Measurements from ENCODE around the gene GRIK3. TPM values are rescaled to one million over a fixed set of nuclear protein-coding genes. Genes with fewer than 3 reads are reported as not detected.

Gene GRIK3
- total and polyA plus RNA-seq, 8 donors: under 0.01 to 4.9 (median 0.46) TPM; not detected in 1

DNA sequence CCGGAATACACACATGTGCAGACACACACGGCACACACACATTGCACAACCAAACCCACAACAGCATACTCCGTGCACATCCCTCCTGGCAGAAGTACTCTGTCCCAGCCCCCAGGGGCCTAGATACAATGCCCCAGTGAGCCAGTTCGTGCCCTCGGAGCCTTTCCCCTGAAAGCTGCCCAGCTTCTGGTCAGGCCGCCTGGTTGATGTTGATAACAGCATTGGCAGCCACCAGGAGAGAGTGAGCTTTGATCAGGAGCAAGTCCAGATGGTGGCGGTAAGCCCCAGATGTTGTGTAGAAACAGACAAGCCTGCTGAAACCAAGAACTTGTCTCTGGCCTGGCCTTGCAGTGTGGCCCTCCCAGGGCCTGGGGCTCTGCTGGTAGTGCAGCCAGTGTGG is 109.1 kb downstream of the GRIK3 start:
- WGBS, 5 donors: 73 to 81% (median 76%) methylated on average over 7 of the region's 7 CpGs
- DNase-seq: no peak
- Histone ChIP-seq H3K36me3 (no peaks in the 10 kb centered on the region), H3K27me3 (peaks cover 0 to 31% (median 0%) of the 10 kb centered on the region in 3 donors), H3K27ac (no peak overlapping the region), H3K9me3 (no peaks in the 10 kb centered on the region), H3K4me1 (no peaks in the 10 kb centered on the region), H3K4me3 (no peak overlapping the region)
- TF ChIP-seq, protein P1, sequence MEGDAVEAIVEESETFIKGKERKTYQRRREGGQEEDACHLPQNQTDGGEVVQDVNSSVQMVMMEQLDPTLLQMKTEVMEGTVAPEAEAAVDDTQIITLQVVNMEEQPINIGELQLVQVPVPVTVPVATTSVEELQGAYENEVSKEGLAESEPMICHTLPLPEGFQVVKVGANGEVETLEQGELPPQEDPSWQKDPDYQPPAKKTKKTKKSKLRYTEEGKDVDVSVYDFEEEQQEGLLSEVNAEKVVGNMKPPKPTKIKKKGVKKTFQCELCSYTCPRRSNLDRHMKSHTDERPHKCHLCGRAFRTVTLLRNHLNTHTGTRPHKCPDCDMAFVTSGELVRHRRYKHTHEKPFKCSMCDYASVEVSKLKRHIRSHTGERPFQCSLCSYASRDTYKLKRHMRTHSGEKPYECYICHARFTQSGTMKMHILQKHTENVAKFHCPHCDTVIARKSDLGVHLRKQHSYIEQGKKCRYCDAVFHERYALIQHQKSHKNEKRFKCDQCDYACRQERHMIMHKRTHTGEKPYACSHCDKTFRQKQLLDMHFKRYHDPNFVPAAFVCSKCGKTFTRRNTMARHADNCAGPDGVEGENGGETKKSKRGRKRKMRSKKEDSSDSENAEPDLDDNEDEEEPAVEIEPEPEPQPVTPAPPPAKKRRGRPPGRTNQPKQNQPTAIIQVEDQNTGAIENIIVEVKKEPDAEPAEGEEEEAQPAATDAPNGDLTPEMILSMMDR (IDR thresholded peaks at IDR 0.05): no peak
- no peak for TF ChIP-seq POLR2AphosphoS5 (IDR thresholded peaks at IDR 0.05)
- TF ChIP-seq POLR2A (IDR thresholded peaks at IDR 0.05): no peak
- no peak for TF ChIP-seq EP300 (IDR thresholded peaks at IDR 0.05)
- intact Hi-C loops (cut with DNase I; ENCODE audit: low total_unique reads): no loop called here

DNA sequence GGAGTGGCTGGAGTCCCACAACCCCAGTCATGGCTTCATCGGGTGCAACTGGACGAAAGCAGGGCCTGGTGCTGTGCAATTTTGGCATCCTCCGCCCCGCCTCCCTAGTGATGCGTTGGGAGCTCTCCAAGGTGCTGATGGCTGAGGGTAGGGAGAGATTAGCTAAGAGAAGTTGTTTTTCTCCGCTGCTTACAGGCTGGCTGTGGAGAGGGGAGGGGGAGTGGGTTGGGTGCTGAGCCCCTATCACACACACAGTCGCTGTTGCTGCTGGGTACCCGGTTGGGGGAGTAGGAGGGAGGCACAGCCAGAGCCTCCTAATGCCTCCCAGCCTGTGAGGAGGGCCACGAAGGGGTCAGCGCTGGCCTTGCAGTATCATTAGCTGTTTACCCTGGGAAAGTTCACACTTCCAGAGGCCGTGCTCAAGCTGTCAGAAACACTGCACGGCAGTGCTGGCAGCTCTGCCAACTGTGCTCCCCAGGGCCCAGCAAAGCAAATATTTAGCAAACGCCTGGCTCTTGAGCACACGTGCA is 110.0 kb downstream of the GRIK3 start:
- Histone ChIP-seq H3K27ac (no peak overlapping the region), H3K27me3 (peaks cover 0 to 40% (median 0%) of the 10 kb centered on the region in 3 donors), H3K36me3 (no peaks in the 10 kb centered on the region), H3K4me1 (no peaks in the 10 kb centered on the region), H3K9me3 (no peaks in the 10 kb centered on the region), H3K4me3 (no peak overlapping the region)
- TF ChIP-seq POLR2AphosphoS5 (IDR thresholded peaks at IDR 0.05) (no peak), EP300 (IDR thresholded peaks at IDR 0.05) (no peak), POLR2A (IDR thresholded peaks at IDR 0.05) (no peak)
- TF ChIP-seq, protein P1 (IDR thresholded peaks at IDR 0.05): no peak
- intact Hi-C loops (cut with DNase I; ENCODE audit: low total_unique reads): no loop called here
- DNase-seq: peak; percentile 49 to 84
- 4 to 11% (median 6%) methylated on average over 7 to 14 of the region's 14 CpGs for WGBS, 5 donors

DNA sequence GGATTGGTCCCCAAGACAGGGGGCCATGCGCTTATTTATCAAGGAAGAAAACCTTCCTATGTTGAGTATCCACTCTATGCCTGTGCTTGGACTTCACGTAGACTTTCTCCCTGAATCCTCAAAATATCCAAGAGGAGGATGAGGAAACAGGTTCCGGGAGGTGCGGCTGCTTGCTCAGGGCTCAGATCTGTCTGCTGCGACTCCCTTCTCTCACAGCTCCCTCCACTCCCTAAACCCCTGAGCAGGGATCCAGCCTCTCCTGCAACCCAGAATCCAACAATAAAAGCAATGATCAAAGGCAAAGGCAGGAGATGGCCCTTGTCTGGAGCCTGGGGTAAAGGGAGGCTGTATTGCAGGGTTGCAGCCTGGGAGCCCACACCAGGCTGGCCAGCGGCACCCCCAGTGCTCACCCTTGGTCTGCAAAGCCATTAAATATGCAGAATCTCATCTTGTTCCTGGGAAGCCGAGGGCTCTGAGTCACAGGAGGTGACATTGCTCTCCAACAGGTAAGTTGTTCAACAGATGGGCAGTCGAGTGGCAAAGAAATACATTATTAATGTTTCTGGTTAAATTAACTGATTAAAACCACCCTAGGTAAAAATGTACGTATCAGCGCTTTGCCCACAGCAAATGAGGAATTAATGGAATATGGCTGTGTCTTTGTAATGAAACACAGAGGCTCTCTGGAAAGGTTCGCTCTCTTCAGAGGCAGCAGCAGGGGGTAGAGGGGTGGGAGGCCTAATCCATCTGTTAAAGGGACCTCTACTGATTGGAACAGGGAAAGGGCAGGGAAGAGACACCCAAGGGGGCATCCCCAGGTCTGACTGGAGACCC is 111.5 kb downstream of the GRIK3 start:
- intact Hi-C loops (cut with DNase I; ENCODE audit: low total_unique reads): no loop called here
- no peak for DNase-seq
- Histone ChIP-seq H3K27me3 (peaks cover 0 to 47% (median 0%) of the 10 kb centered on the region in 3 donors), H3K36me3 (no peaks in the 10 kb centered on the region), H3K9me3 (no peaks in the 10 kb centered on the region), H3K27ac (no peak overlapping the region), H3K4me3 (no peak overlapping the region), H3K4me1 (no peaks in the 10 kb centered on the region)
- TF ChIP-seq, protein P1 (IDR thresholded peaks at IDR 0.05): no peak
- TF ChIP-seq POLR2A (IDR thresholded peaks at IDR 0.05) (no peak), EP300 (IDR thresholded peaks at IDR 0.05) (no peak), POLR2AphosphoS5 (IDR thresholded peaks at IDR 0.05) (no peak)
- WGBS, 5 donors: 40 to 45% (median 43%) methylated on average over 11 of the region's 11 CpGs

DNA sequence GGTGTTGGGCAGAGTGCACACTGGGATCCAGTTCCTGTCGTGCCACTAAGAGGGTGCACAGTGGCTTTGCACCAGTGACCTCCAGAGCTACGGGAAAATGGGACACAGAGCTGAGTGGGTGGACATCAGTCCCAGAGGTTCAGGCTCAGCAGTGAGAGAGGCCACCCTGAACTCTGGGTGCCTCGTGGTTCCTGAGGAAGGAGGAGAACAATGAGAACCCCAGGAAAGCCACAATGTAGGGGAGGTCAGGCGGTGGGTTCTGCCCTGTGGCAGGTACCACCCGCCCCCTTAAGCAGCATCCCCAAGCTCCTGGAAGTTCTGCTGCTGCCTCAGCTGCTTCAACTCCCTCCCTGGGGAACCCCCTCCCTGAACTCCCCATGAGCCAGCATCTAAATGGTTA is 112.2 kb downstream of the GRIK3 start:
- H3K4me3 ChIP-seq: no peak overlapping the region
- TF ChIP-seq EP300 (IDR thresholded peaks at IDR 0.05): no peak
- TF ChIP-seq, protein P1 (IDR thresholded peaks at IDR 0.05): no peak
- H3K4me1 ChIP-seq: no peaks in the 10 kb centered on the region
- no peaks in the 10 kb centered on the region for H3K9me3 ChIP-seq
- no peaks in the 10 kb centered on the region for H3K36me3 ChIP-seq
- peaks cover 0 to 40% (median 0%) of the 10 kb centered on the region in 3 donors for H3K27me3 ChIP-seq
- WGBS, 5 donors: 38 to 62% (median 52%) methylated on average over 4 to 5 of the region's 5 CpGs
- intact Hi-C loops (cut with DNase I; ENCODE audit: low total_unique reads): no loop called here
- no peak for DNase-seq
- no peak overlapping the region for H3K27ac ChIP-seq

Data from stomach (tissue), 9 donors.